CD4-positive, CD25-positive, alpha-beta regulatory T cell (primary cell): ENCODE results near the gene F5. TPM values are rescaled to one million over a fixed set of nuclear protein-coding genes. Genes with fewer than 3 reads are reported as not detected.

ENCODE experiments used
- ATAC-seq, 2 donors: fragments of 150-1000 bp; cut with Tn5 transposase; one replicate each; pipeline ENCODE4 v1.10.0; 2021; ENCODE audit warnings: low read depth in 2 of 2, moderate number of reproducible peaks in 2 of 2, moderate library complexity in 1 of 2
- DNase-seq, 3 donors: peaks; one replicate each; pipeline versions ENCODE4 v3.0.0 to v3.0.0-alpha.2; 2012 to 2022; ENCODE audit warnings: mixed read lengths in 1 of 3
- H3K27ac ChIP-seq: one replicate; pipeline ENCODE4 v1.7.0; 2013; ENCODE audit warnings: mild to moderate bottlenecking, low read length; ENCODE audit not compliant: insufficient read depth, poor library complexity, severe bottlenecking
- H3K27me3 ChIP-seq: one replicate; pipeline ENCODE4 v1.7.0; 2013; ENCODE audit warnings: low read length; ENCODE audit not compliant: control insufficient read depth, insufficient read depth
- H3K36me3 ChIP-seq: one replicate; pipeline ENCODE4 v1.7.0; 2013; ENCODE audit warnings: mild to moderate bottlenecking, low read length, moderate library complexity; ENCODE audit not compliant: control insufficient read depth, insufficient read depth
- H3K4me1 ChIP-seq: 2 replicates; pipeline ENCODE4 v1.7.0; 2013; ENCODE audit warnings: mild to moderate bottlenecking, low read length; ENCODE audit not compliant: insufficient read depth, control insufficient read depth, poor library complexity, severe bottlenecking
- H3K4me3 ChIP-seq: one replicate; pipeline ENCODE4 v1.7.0; 2013; ENCODE audit warnings: low read depth, mild to moderate bottlenecking, low read length, moderate library complexity
- H3K9me3 ChIP-seq, 2 experiments: 1 replicate in 1 of 2; 2 replicates in 1 of 2; pipeline ENCODE4 v1.7.0; 2013; ENCODE audit warnings: low read length in 2 of 2, mild to moderate bottlenecking in 1 of 2, moderate library complexity in 1 of 2; ENCODE audit not compliant: control insufficient read depth in 2 of 2
- H3K27ac Mint-ChIP-seq, 3 donors: one replicate each; pipeline ENCODE4 v1.8.0; 2020 to 2022; ENCODE audit warnings: mild to moderate bottlenecking in 3 of 3, mixed read lengths in 3 of 3, moderate library complexity in 2 of 3
- H3K27me3 Mint-ChIP-seq: one replicate; pipeline ENCODE4 v1.8.0; 2022; ENCODE audit warnings: mild to moderate bottlenecking, mixed read lengths
- H3K36me3 Mint-ChIP-seq: one replicate; pipeline ENCODE4 v1.8.0; 2020; ENCODE audit warnings: mixed read lengths
- H3K4me1 Mint-ChIP-seq, 4 donors: one replicate each; pipeline ENCODE4 v1.8.0; 2020 to 2022; ENCODE audit warnings: mixed read lengths in 4 of 4, mild to moderate bottlenecking in 1 of 4
- H3K4me3 Mint-ChIP-seq, 4 donors: one replicate each; pipeline ENCODE4 v1.8.0; 2020 to 2022; ENCODE audit warnings: mild to moderate bottlenecking in 4 of 4, mixed read lengths in 4 of 4, moderate library complexity in 3 of 4
- H3K9me3 Mint-ChIP-seq, 7 donors: one replicate each; pipeline ENCODE4 v1.8.0; 2020 to 2022; ENCODE audit warnings: mixed read lengths in 7 of 7, mild to moderate bottlenecking in 3 of 7, moderate library complexity in 2 of 7
- polyA plus RNA-seq, 4 donors: library from polyadenylated mRNA; unstranded; fragments of 300-500 nt; fragmentation: Illumina TruSeq; gene quantifications; one replicate each; pipeline ENCODE4 v1.2.3, GENCODE V29; 2021
- total RNA-seq: library from RNA; stranded (reverse); gene quantifications from one replicate; pipeline ENCODE4 v1.2.3, GENCODE V29; 2022

The F5 gene
- total and polyA plus RNA-seq, 5 donors from 2014 or later: 10.1 to 80.6 (median 23.6) TPM

GRCh38 chr1:169484101-169484500 lies 102.2 kb downstream of the F5 start:
- Histone ChIP-seq H3K27me3 (no peaks in the 10 kb centered on the region), H3K4me1 (peaks cover 26% of the 10 kb centered on the region), H3K9me3 (no peaks in the 10 kb centered on the region), H3K4me3 (peak overlapping the region; percentile 93), H3K36me3 (no peaks in the 10 kb centered on the region), H3K27ac (no peak overlapping the region)
- Mint-ChIP-seq H3K36me3 (no peaks in the 10 kb centered on the region), H3K4me3 (peak overlapping the region; percentile 95 to 97 (median 96)), H3K27me3 (peaks cover 5% of the 10 kb centered on the region), H3K27ac (peak overlapping the region in 1 of 3 donors; percentile 2), H3K9me3 (no peaks in the 10 kb centered on the region), H3K4me1 (peaks cover 22 to 58% (median 43%) of the 10 kb centered on the region in 4 donors)
- ATAC-seq: no peak
- DNase-seq: no peak

- ATAC-seq: no peak
- Mint-ChIP-seq H3K4me3 (peak overlapping the region; percentile 4 to 95 (median 62)), H3K36me3 (no peaks in the 10 kb centered on the region), H3K9me3 (no peaks in the 10 kb centered on the region), H3K27me3 (peaks cover 5% of the 10 kb centered on the region), H3K4me1 (peaks cover 22 to 61% (median 46%) of the 10 kb centered on the region in 4 donors), H3K27ac (peak overlapping the region in 1 of 3 donors; percentile 14)
- Histone ChIP-seq H3K9me3 (no peaks in the 10 kb centered on the region), H3K27me3 (no peaks in the 10 kb centered on the region), H3K36me3 (no peaks in the 10 kb centered on the region), H3K4me3 (peak overlapping the region; percentile 16), H3K4me1 (peaks cover 26% of the 10 kb centered on the region), H3K27ac (no peak overlapping the region)
- no peak for DNase-seq
Measured at GRCh38 chr1:169483500-169483966, 102.7 kb downstream of the F5 start.

GRCh38 chr1:169479363-169480066 lies 106.8 kb downstream of the F5 start:
- H3K27me3 ChIP-seq: no peaks in the 10 kb centered on the region
- H3K9me3 Mint-ChIP-seq: no peaks in the 10 kb centered on the region
- H3K4me3 ChIP-seq: no peak overlapping the region
- peaks cover 12% of the 10 kb centered on the region for H3K4me1 ChIP-seq
- H3K36me3 ChIP-seq: peaks cover 4% of the 10 kb centered on the region
- peaks cover 16 to 30% (median 24%) of the 10 kb centered on the region in 4 donors for H3K4me1 Mint-ChIP-seq
- no peaks in the 10 kb centered on the region for H3K27me3 Mint-ChIP-seq
- ATAC-seq: no peak
- no peaks in the 10 kb centered on the region for H3K9me3 ChIP-seq
- no peak overlapping the region for H3K27ac Mint-ChIP-seq
- H3K36me3 Mint-ChIP-seq: peaks cover 14% of the 10 kb centered on the region
- no peak overlapping the region for H3K4me3 Mint-ChIP-seq
- no peak for DNase-seq
- no peak overlapping the region for H3K27ac ChIP-seq

GRCh38 chr1:169478094-169478672 lies 108.1 kb downstream of the F5 start:
- Mint-ChIP-seq H3K4me3 (no peak overlapping the region), H3K27ac (no peak overlapping the region), H3K36me3 (peaks cover 14% of the 10 kb centered on the region)

GRCh38 chr1:169475806-169476387 lies 110.4 kb downstream of the F5 start:
- no peaks in the 10 kb centered on the region for H3K9me3 Mint-ChIP-seq
- H3K9me3 ChIP-seq: no peaks in the 10 kb centered on the region
- no peaks in the 10 kb centered on the region for H3K4me1 ChIP-seq
- H3K27me3 ChIP-seq: no peaks in the 10 kb centered on the region
- no peak overlapping the region for H3K27ac Mint-ChIP-seq
- H3K4me3 Mint-ChIP-seq: no peak overlapping the region
- peaks cover 14% of the 10 kb centered on the region for H3K36me3 Mint-ChIP-seq
- peaks cover 0 to 6% (median 3%) of the 10 kb centered on the region in 4 donors for H3K4me1 Mint-ChIP-seq
- no peak overlapping the region for H3K4me3 ChIP-seq
- peaks cover 4% of the 10 kb centered on the region for H3K36me3 ChIP-seq
- no peak overlapping the region for H3K27ac ChIP-seq
- H3K27me3 Mint-ChIP-seq: no peaks in the 10 kb centered on the region
- ATAC-seq (no peak), DNase-seq (no peak)

More at GRCh38 chr1:169478094-169478672, 108.1 kb downstream of the F5 start:
- Histone ChIP-seq H3K4me3 (no peak overlapping the region), H3K27me3 (no peaks in the 10 kb centered on the region), H3K4me1 (no peaks in the 10 kb centered on the region), H3K36me3 (peaks cover 4% of the 10 kb centered on the region), H3K9me3 (no peaks in the 10 kb centered on the region), H3K27ac (no peak overlapping the region)
- Mint-ChIP-seq H3K9me3 (no peaks in the 10 kb centered on the region), H3K4me1 (peaks cover 5 to 18% (median 14%) of the 10 kb centered on the region in 4 donors), H3K27me3 (no peaks in the 10 kb centered on the region)
- ATAC-seq (no peak), DNase-seq (no peak)

- H3K4me3 Mint-ChIP-seq: no peak overlapping the region
Measured at GRCh38 chr1:169474302-169474995, 111.8 kb downstream of the F5 start.

GRCh38 chr1:169473347-169473746 lies 112.9 kb downstream of the F5 start:
- Histone ChIP-seq H3K4me3 (no peak overlapping the region), H3K36me3 (peaks cover 4% of the 10 kb centered on the region), H3K4me1 (no peaks in the 10 kb centered on the region), H3K27ac (no peak overlapping the region), H3K9me3 (no peaks in the 10 kb centered on the region), H3K27me3 (no peaks in the 10 kb centered on the region)
- H3K9me3 Mint-ChIP-seq: no peaks in the 10 kb centered on the region
- no peak overlapping the region for H3K27ac Mint-ChIP-seq
- ATAC-seq: no peak
- H3K4me1 Mint-ChIP-seq: peaks cover 0 to 2% (median 0%) of the 10 kb centered on the region in 4 donors
- DNase-seq: no peak
- H3K36me3 Mint-ChIP-seq: peaks cover 17% of the 10 kb centered on the region
- H3K4me3 Mint-ChIP-seq: no peak overlapping the region
- no peaks in the 10 kb centered on the region for H3K27me3 Mint-ChIP-seq

More at GRCh38 chr1:169474302-169474995, 111.8 kb downstream of the F5 start:
- Mint-ChIP-seq H3K4me1 (peaks cover 0 to 6% (median 1%) of the 10 kb centered on the region in 4 donors), H3K27me3 (no peaks in the 10 kb centered on the region), H3K36me3 (peaks cover 17% of the 10 kb centered on the region), H3K27ac (no peak overlapping the region), H3K9me3 (no peaks in the 10 kb centered on the region)
- peaks cover 4% of the 10 kb centered on the region for H3K36me3 ChIP-seq
- H3K9me3 ChIP-seq: no peaks in the 10 kb centered on the region
- no peaks in the 10 kb centered on the region for H3K27me3 ChIP-seq
- H3K4me1 ChIP-seq: no peaks in the 10 kb centered on the region
- H3K27ac ChIP-seq: no peak overlapping the region
- no peak overlapping the region for H3K4me3 ChIP-seq
- DNase-seq: no peak
- no peak for ATAC-seq
